ENCODE measurements around the gene GLCCI1.

Gene GLCCI1

DNA sequence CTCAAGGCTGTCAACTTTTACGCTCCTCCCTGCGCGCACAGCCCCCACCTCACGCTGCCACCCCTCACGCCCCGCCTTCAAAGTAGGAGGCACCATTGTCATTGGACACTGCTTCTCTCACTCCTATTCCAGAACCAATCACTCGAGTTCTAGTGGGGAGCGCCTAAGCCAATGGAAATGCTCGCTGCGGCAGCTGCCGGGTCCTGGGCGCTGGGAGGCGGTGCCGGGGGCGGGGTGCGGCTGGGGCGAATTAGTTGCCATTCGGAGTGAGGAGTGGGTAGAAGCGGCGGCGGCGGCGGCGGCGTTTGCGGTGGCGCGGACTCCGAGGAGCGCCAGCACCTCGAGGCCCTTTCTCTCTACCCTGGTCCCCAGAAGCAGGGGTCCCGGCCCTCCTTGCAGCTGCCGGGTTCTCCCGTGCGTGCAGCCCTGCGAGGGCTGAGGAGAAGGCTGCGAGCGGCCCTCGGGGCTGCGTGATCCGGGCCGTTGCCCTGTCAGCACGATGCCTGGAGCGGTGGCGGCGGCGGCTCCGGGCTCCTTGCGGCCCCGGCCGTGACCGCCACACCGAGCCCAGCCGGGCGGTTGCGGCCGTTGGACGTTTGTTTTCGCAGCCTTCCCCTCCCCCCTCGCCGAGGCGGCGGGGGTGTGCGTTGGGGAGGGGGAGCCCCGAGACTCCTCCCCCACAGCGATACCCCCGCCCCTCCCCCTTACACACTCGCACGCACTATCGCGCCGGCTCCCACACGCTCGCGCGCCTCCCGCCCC is at the start of gene GLCCI1:
TSS of gene GLCCI1 (plus strand) at position 253 of the 762 bp plus-strand sequence. CDS start 555 bp downstream, outside the sequence.
- DNase-seq: peak; percentile 77 to 99 (median 96)

DNA sequence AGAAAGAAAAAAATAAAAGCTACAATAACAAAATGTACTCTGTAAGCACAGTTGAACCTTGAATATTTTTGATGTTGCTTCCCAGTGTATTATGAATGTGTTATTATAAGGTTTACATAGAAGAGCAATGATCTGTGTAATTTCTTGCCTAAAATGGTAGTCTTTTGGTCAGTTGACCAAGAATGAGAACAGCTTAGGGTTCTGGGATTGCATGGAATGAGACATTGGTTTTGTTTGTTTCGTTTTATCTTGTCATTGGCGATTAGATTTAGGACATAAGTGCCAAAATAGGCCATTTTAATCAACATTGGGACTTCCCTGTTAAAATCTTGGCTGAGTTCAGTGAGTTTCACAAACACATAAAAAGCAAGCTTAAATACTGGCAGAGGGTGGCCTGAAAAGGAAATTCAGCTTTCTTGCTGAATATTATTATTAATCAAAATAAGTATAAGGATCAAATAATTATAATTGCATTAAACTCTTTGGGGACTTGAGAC is 49.1 kb upstream of the GLCCI1 start:
- no peak for DNase-seq

DNA sequence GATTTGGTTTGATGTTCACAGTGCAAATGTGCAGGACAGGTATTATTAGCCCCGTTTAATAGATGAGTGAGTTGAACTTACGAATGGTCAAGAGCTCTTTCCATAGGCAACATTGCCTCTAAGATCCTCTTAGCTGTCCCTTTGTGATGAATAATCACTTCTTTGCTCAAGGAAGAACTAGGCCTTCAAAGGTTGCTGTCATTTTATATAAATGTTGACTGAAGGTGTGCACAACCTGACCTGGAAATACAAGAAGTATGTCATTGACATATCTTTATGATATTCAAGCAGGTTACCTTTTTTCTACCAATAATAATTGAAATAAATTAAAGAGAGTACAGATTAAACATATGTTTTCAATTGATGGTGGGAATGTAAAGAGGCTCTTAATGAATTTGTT is 48.5 kb upstream of the GLCCI1 start:
- no peak for DNase-seq

DNA sequence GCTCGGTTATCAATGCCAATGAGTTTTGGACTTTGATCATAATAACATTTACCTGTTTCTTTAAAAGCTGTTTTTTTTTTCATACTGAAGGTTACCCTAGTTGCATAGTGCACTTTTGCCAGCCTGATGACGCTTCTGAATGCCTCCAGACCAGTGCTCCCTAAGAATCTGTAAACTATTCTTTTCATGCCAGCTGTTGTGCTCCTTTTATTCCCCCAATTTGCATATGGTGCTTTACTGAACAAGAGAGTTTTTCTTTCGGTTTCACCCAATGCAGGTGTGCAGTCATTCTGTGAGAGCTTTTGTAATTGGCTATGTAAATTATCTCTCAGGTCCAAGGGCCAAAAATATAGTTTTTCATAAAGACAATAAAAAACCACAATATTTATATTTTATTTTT is 48.1 kb upstream of the GLCCI1 start:
- DNase-seq: no peak

DNA sequence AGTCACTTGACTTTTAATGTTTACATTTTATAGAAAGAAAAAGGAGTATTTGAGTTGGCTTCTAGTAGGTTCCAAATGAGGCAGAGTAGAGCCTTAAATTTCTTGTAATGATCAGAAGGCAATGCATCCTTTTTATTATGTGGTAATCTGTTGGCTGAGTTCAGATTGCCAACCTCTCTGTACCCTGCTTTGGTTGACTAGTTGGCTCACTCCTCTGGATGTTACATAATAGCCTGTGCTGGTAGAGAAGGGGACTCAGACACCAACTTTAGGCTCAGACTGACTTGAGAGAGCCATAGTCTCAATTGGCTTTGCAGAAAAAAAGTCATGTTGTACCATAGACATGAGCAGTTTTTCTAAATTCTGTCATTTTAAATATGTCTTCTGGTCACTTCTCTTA is 46.8 kb upstream of the GLCCI1 start:
- DNase-seq: no peak

DNA sequence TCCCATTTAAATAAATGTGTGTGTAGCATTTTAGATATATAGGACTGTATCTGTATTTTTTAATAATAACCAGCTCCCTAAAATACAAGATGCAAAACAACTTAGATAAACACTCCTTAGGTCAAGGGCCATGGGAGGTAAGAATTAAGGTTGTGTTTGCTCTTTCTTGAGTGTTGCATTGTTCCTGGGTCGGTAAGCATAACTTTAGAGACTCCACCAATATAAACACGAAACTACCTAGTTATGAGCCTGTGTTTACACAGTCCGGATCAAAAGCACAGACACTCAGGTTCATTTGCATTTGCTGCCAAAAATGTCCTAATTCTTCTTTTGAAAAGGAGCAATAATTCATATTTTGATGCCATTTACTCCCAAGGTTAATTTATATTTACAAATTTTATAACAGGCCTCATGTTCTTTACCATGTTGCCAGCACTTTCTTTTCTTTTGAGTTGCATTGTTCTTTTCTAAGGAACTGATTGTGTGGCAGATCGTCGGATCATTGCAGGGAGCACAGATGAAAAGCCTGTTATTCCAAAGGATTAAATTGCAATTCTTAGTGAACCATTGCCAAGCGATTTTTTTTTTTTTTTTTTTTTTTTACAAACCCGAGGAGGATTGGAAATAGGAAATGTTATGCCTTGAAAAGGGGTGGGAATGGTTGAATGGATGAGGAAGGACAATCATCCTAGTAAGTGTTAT is 45.8 kb upstream of the GLCCI1 start:
- no peak for DNase-seq

DNA sequence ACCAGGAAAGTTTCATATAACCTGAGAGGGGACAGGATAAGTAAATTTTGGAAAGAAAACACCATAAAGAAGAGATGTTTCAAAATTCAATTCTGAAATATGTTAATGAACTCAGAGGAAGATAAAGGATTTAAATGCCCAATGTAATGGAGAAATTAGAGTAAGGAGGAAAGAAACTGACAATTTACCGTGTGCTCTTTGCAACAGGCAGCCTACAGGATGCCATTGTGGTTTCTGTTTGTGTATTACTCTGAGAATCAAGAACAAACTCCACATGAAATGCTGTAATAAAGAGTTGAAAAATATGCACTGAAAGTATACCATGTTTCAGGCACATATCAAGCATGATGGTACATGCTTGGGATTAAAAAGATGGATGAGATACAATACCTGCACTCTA is 44.8 kb upstream of the GLCCI1 start:
- no peak for DNase-seq

DNA sequence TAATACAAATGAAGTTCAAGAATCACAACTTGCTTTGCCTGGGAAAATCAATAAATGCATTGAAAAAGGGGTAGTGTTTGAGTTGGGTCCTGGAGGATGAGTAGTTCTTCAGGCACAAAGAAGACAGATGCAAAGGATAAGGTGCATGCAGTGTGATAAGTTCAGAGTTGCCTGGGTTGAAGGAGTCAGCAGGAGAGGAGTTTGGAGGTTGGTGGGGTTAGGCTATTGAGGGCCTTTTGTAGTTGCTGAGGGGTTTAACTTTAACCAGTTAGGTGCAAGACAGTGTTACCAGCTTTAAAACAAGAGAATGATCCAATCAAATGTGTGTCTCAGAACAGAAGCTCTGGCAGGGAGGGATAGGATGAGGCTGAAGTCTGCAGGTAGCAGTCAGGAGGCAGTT is 44.3 kb upstream of the GLCCI1 start:
- no peak for DNase-seq

DNA sequence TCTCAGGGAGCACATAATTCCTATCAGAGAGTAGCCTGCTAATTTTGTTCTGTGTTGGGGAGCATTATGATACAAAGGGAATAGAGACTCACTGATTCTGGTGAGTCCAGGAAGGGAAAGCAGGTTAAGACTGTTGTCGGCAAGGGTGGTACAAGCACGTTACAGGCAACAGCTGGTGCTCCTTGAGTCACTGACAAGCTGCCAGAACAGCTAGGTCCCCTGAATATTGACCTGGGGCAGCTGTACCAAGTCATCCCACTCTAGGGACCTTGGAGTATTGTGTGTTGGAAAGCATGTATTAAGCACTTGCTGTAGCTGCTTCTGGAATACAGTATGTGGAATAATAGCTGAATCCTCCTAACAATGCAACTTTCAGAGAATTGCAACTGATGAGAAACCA is 37.0 kb upstream of the GLCCI1 start:
- no peak for DNase-seq

DNA sequence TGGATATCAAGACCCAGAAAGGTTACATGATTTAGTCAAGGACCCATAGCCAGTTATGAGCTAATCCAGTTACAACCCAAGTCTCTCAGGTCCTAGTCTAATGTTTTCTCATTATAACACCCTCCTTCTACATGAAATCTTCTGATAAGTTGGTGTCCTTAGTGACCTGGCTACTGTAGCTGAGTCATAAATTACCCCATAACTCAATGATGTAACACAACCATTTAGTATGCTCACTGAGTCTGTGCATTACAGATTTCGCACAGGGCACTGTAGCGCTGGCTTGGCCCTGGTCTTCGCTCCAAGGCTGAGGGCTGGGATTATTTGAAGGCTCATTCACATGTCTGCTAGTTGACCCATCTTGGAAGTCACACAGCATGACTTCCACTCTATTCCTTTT is 36.0 kb upstream of the GLCCI1 start:
- no peak for DNase-seq

DNA sequence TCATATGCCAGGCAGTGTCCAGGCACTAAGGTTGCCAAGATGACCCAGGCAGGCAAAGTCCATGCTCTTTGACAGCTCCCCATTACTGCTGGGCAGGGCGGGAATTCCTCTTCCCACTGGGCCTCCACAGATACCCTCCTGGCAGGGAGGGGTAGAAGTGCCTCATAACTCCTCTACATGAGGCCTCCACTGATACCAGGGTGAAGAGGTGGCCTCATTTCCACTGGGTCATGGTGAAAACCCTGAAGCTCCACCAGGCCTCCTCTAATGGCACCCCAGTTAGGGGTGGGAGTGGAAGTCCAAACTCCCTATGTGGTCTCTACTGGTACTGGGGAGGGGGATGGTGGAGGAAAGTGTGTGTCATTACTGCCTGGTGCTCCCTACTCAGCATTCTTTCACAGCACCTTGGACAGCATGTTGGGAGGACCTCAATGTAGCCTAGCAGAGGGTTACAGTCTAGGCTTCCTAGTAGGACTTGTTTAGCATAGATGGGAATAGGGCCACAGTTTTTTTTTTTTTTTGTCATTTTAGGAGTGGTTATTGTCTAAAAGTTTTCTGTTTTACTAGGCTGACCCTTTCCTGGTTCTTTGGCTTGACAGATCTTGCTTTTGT is 34.6 kb upstream of the GLCCI1 start:
- no peak for DNase-seq

DNA sequence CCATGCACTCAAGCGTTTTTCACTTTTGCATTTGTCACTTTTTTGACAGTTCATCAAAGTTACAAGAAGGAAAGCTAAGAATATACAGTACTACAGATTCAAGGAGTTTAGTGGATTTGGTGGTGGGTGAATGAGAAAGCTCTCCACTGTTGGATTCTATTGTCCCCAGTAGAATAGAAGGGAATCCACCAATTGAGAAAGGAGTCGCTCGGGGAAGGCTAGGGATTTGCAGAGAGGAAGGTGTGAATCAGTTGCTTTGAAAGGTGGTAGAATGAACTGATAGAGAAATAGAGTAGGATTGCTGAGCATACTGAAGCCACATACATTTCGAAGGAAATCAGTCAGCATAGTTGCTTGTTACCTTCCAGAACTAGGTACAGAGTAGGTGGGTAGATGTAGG is 33.7 kb upstream of the GLCCI1 start:
- DNase-seq: no peak

DNA sequence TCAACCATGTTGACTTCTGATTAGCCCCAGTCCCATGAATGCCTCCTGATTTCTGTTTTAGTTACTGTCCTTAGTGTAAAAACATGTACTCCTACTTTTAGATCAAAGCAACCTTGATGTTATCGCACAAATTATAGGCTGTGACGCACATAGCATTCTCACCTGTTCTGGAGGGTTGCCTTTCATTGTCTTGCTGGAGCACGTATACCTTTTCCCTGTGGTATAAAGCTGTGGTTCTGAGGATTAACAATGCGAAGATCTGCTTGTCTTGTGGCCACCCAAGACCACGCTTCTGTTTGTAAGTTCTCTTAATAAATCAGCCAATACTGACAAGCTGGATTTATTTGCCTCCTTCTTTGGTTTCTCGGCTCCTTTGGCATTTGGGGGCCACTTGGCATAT is 30.1 kb upstream of the GLCCI1 start:
- no peak for DNase-seq

DNA sequence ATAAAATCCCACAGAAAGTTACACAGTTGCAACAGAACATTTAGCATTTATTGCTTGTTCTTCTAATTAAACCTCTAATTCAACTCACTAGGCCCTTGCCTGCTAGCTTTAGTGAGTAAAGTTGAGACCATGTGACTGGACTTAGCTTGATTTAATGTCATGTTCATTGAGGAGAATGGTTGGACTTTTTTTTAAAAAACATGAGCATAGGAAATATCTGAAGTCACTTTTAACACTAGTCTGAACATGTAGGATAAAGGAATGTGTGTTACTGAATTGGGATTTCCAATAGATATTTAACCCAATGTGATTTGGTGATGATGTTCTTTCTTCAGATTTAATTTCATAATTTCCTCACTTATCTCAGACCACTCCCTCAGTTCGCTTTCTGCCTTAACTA is 24.6 kb upstream of the GLCCI1 start:
- DNase-seq: no peak

DNA sequence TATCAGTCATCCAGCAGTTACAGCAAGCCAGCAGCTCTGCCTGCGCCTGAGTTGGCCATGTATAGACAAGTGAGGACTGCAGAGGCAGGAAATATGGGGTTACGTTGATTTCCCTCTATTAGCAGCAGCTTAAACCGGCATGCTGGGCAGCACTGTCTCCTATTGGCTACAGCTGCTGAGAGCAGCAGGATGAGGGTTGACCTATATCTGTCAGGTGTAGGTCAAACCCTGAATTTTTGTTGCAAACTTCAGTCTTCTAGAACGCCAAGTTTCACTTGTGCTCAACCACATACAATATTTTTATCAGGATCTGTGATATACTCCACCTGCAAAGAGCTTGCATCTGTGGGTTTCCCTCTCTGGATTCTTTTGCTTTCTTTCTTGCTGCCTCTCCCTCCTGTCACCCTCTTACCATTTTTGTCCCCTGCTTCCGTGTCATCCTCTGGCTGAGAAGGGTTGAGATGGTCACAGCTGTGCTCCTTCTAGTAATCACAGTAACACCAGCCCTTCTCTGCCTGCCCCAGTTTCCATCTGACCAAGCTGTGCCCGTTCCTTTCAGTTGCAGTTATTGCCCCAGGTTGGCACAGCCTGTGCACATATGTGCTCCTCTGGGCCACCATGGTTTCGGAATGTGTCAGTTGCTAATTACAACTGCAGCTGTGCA is 23.8 kb upstream of the GLCCI1 start:
- DNase-seq: peak in 1 of 56 donors; percentile 0

DNA sequence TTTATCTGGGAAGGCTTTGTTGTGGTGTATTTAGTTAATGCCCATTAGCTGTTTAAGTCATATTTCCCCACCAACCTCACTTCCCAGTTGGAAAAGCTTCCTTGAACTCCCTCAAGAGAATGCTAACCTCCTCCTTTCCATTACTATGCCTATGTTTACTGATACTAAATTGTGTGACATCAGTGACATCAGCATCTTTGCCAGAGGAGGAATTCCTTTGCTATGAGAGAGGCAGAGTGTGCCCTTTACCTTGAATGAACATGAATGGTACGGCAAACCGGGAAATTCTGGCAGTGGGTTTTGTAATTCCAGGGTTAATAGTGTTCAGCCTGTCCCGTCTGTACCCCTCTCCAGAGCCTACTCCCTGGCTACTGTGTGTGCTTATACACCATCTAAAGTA is 22.1 kb upstream of the GLCCI1 start:
- no peak for DNase-seq

DNA sequence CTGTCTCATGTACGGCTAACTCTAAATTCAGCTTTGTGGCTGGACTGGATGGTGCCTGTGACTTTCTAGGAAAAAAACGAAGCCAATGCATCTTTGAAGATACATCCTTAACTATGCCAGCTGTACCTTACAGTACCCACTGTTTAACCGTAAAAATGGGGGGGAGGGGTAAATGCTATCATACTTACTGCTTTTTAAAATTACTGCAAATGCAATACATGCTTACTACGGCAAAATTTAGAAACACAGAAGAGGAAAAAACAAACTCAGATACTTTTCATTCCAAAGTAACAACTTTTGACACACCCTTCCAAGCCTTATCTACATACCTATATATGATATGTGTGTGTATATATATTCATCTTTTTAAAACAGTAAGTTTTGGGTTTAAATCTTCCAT is 20.4 kb upstream of the GLCCI1 start:
- DNase-seq: no peak

DNA sequence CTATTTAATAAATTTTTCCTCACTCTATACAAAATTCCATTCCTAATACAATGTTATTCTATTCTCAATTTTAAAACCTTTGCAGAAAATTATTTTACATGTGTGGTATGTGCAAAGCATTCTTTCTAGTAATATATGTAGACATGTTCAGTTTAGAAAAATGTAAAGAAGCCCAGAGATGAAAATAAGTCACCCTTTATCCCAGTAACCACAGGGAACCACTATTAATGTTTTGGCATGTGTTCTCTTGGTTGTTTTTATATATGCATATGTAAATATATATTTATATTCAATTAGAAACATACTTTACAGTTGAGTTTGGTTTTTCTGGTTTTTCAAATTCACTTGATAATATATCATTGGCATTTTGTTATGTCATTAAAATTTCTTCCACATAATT is 14.8 kb upstream of the GLCCI1 start:
- DNase-seq: no peak

DNA sequence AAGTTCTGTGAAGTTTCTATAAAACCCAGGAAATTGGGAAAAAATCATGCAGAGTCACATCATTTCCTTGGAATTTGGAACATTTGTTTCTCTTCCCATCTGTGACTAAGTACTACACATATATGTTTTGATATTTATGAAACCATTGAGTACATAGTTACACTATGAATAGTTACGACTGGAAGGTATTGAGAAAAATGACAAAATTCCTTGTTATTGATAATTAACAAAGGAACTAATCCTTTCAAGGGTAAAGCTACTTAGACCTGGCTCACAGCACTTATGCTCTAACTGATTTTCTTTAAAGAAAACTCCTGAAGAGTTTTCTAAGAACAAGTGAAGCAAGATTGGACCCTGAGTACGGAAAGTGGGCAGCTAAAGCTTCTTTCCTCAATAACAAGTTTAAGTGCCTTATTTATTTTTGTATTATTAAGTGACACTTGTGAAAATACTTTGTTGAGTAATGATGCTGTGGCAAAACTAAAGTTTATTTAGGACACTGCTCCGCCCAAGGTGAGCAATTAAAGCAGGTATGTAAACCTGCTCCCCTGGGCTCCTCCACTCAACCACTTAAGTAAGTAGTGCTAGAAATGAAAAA is 12.0 kb upstream of the GLCCI1 start:
- DNase-seq: no peak

DNA sequence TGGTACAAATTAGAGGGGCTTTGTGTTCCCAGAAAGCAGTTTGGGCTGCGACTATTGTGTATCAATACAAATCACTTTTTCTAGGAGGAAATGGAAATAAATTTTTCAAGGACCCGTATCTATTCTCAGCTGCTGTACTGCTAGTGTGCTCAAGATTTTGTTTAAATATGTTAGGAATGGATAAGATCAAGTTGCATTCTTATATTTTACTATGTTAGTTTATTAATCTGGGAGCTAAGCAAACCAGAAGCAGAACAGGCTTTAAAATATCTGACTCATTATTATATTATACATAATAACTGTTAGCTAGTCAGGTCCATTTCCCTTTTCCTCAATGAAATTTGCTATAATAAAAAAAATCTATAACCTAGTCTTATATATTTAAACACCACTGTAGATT is 11.1 kb upstream of the GLCCI1 start:
- no peak for DNase-seq

DNA sequence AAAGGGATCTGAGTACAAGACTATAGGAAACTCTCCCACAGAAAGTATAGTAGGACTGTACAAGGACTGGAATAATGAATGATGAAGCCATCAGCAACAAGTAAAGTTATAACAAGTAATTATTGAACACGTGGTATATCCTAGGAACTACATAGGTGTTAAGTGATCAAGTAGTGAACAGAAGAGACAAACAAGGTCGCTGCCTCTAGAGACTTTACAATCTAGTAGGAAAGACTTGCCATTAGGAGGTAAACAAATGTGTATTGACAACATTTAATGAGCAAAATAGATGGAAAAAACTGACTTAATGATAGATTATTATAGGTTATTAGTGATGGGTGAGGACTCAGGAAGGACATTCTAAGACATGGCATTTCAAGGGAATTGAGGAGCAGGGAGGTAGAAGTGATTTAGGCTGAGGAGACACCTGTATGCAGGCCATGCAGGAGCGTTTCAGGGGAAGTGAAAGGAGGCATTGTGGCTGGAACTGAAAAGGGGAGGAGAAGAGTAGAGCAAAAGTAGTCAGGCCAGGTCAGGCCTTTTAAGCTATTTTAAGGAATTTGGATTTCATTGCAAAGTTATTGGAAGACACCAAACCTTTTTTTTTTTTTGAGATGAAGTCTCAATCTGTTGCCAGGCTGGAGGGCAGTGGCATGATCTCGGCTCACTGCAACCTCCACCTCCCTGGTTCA is 8.5 kb upstream of the GLCCI1 start:
- no peak for DNase-seq

All from amygdala (tissue), 56 donors.